H4 (cell line): ENCODE measurements around the gene DCBLD2. TPM values are rescaled to one million over a fixed set of nuclear protein-coding genes. Genes with fewer than 3 reads are reported as not detected.
A peak's percentile ranks its signal among the peaks of the same experiment; 100 is the strongest.

Source experiments
- DNase-seq: peaks from one replicate; pipeline ENCODE4 v3.0.0-alpha.2; 2015; ENCODE audit warnings: low spot score
- total RNA-seq: library from RNA; depleted of rRNA; stranded (reverse); fragments of >200 nt; shearing (Covaris generic); gene quantifications from 2 replicates; pipeline ENCODE4 v1.2.3, GENCODE V29; 2014; rRNA removed

The DCBLD2 gene, protein sequence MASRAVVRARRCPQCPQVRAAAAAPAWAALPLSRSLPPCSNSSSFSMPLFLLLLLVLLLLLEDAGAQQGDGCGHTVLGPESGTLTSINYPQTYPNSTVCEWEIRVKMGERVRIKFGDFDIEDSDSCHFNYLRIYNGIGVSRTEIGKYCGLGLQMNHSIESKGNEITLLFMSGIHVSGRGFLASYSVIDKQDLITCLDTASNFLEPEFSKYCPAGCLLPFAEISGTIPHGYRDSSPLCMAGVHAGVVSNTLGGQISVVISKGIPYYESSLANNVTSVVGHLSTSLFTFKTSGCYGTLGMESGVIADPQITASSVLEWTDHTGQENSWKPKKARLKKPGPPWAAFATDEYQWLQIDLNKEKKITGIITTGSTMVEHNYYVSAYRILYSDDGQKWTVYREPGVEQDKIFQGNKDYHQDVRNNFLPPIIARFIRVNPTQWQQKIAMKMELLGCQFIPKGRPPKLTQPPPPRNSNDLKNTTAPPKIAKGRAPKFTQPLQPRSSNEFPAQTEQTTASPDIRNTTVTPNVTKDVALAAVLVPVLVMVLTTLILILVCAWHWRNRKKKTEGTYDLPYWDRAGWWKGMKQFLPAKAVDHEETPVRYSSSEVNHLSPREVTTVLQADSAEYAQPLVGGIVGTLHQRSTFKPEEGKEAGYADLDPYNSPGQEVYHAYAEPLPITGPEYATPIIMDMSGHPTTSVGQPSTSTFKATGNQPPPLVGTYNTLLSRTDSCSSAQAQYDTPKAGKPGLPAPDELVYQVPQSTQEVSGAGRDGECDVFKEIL
- total RNA-seq, result 30.4 and 40.2 TPM in 2 replicates

GRCh38 chr3:98901392-98902350 lies at the start of gene DCBLD2:
TSS of gene DCBLD2 (minus strand) at chr3:98901695. CDS start at chr3:98901326, 369 bp downstream.
- DNase-seq, result peak; percentile 99

DNA sequence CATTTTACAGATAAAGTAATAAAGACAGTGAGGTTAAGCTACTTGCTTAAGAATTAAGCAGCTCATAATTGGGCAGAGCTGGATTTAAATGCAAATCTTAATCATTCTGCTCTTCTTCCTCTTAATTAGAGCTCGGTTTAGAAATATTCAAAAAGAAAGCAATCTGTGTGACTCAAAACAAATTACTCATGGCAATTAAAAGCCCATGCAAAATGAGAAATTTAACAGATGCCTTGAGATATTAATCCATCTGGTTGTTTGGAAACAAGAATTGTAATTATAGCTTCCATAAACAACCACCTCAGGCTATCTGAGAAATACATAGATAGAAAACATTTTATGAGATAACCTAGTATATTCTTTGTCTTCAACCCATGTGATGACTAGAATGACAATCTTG lies 44.2 kb upstream of the DCBLD2 start:
- DNase-seq, result no peak

DNA sequence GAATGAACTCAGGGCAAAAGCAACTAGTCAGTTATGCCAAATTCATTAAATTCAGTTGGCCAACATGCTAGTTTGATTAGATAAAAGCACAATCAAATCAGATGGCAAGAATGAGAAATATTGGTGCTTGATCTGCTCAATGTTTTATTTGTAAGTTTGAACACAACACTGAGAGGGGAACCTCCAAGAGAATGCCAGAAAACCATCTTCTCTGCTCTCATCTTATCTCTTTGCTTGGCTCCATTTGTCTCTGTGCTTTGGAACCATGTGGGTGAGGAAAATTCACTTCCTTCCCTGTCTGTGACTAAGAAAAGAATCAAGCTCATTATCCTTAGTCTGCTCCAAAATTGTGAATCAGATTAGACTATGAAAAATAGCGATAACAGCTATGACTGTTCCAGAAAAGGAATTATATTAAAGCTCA lies 43.6 kb upstream of the DCBLD2 start:
- DNase-seq, result no peak

DNA sequence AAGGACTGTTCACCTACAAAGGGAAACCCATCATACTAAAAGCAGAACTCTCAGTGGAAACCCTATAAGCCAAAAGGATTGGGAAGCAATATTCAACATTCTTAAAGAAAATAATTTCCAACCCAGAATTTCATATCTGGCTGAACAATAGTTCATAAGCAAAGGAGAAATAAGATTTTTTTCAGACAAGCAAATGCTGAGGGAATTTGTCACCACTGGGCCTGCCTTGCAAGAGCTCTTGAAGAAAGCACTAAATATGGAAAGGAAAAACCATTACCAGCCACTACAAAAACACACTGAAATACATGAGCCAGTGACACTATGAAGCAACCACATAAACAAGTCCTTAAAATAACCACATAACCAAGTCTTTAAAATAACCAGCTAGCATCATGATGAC lies 28.9 kb upstream of the DCBLD2 start:
- DNase-seq, result no peak

- DNase-seq, result no peak
Observed at GRCh38 chr3:98921957-98922356, 20.5 kb upstream of the DCBLD2 start.

GRCh38 chr3:98920166-98920565 lies 18.7 kb upstream of the DCBLD2 start:
- no peak for DNase-seq

- no peak for DNase-seq
Observed at GRCh38 chr3:98918586-98918985, 17.1 kb upstream of the DCBLD2 start.

- DNase-seq, result no peak
Observed at GRCh38 chr3:98917608-98918007, 16.1 kb upstream of the DCBLD2 start.

GRCh38 chr3:98914210-98915080 lies 12.9 kb upstream of the DCBLD2 start:
- no peak for DNase-seq

GRCh38 chr3:98912448-98912847 lies 11.0 kb upstream of the DCBLD2 start:
- no peak for DNase-seq

DNA sequence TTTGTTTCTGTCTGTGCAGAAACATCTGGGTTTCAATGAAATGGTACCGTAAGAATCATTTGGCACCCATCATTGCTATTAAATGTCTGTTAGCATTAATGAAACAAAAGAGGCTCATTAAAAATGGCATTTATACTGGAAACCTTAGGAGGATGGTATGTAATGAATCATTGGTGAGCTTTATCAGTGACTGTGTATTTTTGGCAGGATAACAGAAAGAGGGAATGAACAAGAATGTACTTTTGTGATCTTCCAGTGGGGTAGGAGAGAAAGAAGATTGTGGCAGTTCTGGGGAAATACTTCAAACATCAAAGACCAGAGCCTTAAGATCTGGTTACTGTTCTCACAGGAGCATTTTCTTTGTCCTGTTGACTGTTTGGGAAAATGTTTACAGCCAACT lies 4.7 kb upstream of the DCBLD2 start:
- DNase-seq, result no peak

GRCh38 chr3:98903705-98904481 lies 2.4 kb upstream of the DCBLD2 start:
- DNase-seq, result no peak

GRCh38 chr3:98903099-98903498 lies 1.6 kb upstream of the DCBLD2 start:
- no peak for DNase-seq

GRCh38 chr3:98902351-98902740 lies 851 bp upstream of the DCBLD2 start:
- DNase-seq, result no peak

DNA sequence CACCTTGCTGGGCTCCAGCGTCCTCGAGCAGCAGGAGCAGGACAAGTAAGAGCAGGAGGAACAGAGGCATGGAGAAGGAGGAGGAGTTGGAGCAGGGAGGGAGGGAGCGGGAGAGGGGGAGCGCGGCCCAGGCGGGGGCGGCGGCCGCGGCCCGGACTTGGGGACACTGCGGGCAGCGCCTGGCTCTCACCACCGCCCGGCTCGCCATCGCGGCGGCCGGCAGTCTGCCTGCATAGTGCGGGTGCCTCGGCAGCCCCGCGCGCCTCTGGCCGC lies 440 bp downstream of the DCBLD2 start:
- peak; percentile 45 for DNase-seq

DNA sequence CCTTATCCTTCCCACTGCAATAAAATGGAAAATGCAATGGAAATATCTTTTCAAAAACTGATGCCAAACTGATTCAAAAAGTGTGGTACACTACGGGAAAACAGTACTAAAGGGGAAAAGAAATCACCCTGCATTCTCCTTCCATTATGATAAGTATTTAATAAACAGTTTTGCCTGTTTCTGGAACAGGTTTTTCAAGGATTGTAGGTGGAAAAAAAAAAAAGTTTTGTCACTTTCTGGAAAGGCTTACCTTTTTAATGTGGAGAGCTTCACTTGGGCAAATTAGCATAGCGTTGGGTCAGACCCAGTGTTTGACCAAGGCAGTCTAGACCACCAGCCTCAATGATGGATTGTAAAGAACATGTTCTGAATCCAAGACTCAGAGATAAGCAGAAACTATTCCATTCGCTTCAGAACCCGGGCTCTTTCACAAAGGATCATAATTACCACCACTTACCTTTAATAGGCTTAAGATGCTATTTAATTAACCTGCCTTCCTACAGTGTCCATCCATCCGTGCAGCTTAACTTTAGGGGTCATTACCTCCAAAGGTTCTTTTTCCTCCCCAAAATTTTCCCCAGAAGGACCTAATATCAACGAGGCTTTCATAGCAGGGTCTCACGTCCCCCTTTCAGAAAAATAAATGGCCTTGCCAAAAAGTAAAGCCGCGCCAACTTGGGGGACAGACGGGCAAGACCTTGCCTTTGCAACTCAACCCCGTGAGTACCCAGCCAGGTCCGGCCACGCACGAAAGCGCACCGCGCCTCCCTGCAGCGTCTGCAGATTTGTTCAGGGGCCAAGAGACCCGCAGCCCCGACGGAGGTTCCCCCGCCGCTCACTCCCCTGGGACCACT lies 1.0 kb downstream of the DCBLD2 start:
- no peak for DNase-seq

DNA sequence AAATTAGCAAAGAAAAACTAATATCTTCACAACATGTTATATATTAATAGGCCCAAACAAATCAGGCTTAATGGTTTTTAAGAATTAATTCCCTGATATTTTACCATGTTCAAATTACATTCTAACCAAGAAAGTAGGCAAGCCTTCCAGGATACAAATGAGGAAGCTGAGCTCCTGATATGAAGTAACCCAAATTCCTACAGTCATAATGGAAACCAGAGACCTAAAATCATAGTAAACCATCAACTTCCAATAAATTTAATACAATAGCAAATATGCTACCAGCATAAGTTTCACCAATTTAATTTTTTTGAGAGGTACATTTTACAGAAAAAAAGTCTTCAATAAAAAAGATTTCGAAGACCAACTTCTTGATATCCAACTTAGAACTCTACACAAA lies 3.8 kb downstream of the DCBLD2 start:
- DNase-seq, result no peak

GRCh38 chr3:98894791-98895576 lies 6.5 kb downstream of the DCBLD2 start:
- DNase-seq, result no peak

DNA sequence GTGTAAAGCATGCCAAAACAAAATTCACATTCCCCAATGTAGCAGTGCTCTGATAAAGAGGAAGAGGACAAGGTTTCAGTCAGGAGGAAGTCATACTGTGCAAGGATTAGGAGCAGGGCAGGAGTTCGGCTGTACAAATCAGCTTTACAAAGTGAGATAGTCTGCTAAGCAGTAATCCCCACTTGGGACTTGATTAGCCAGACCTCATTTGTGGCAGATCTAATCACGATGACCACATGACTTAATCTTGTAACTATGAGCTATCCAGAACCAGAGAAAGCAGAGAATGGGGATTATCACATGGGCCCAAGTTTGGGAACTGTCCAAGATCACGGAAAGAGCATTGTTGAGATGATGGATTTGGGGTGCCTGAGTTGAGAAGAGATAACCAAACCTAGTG lies 7.8 kb downstream of the DCBLD2 start:
- DNase-seq, result no peak
